Psoas muscle (tissue), 8 donors: ENCODE data around the gene WT1. TPM values are rescaled to one million over a fixed set of nuclear protein-coding genes. Genes with fewer than 3 reads are reported as not detected.

Experiments
- ATAC-seq, 4 donors: fragments of 200-7000 bp; cut with Tn5 transposase; one replicate each; pipeline ENCODE4 v1.9.1; 2020; ENCODE audit warnings: moderate library complexity in 3 of 4, mild to moderate bottlenecking in 2 of 4
- DNase-seq, 2 donors: peaks; one replicate each; pipeline ENCODE4 v3.0.0-alpha.2; 2020
- H3K27ac ChIP-seq: fragments of 200-600 bp; one replicate; pipeline ENCODE4 v1.8.0; 2022
- H3K27me3 ChIP-seq, 3 donors: fragments of 200-600 bp in 1 of 3; one replicate each; pipeline versions ENCODE4 v1.6.1 to v1.8.0; 2013 to 2022; ENCODE audit warnings: low read length in 2 of 3, mild to moderate bottlenecking in 2 of 3, moderate library complexity in 1 of 3; ENCODE audit not compliant: insufficient read depth in 3 of 3
- H3K36me3 ChIP-seq, 2 donors: fragments of 200-600 bp in 1 of 2; one replicate each; pipeline versions ENCODE4 v1.6.1 to v1.8.0; 2013 to 2022; ENCODE audit warnings: low read depth in 1 of 2, mild to moderate bottlenecking in 1 of 2, moderate library complexity in 1 of 2; ENCODE audit not compliant: insufficient read depth in 1 of 2
- H3K4me1 ChIP-seq: fragments of 200-600 bp; one replicate; pipeline ENCODE4 v1.8.0; 2022
- H3K4me3 ChIP-seq: fragments of 200-600 bp; one replicate; pipeline ENCODE4 v1.8.0; 2022; ENCODE audit warnings: mild to moderate bottlenecking
- H3K9me3 ChIP-seq: fragments of 200-600 bp; one replicate; pipeline ENCODE4 v1.8.0; 2022
- CTCF ChIP-seq: fragments of 200-600 bp; IDR thresholded peaks from one replicate; pipeline ENCODE4 v1.8.0; 2022; ENCODE audit warnings: antibody characterized with exemption
- WGBS, 3 donors: extraction: QIAGEN DNeasy Blood & Tissue Kit; methylation state at CpG; one replicate each; pipeline versions ENCODE4 v1.1.6 to v1.1.7; 2013; 5-methylcytosine and 5-hydroxymethylcytosine counted together
- intact Hi-C, 2 donors: fragments of 100-400 bp; cut with DNase I; formaldehyde crosslinking; loops; one replicate each; pipeline versions ENCODE4 v1.11.0 to v1.14.2; 2022
- polyA plus RNA-seq, 3 donors: library from polyadenylated mRNA; stranded (reverse); fragments of 200-250 nt; gene quantifications; one replicate each; pipeline ENCODE4 v1.2.3, GENCODE V29; 2013
- total RNA-seq, 4 donors: library from RNA; stranded (reverse); fragmentation: NEBNext Ultra II Directional in 2 of 4; extraction: Animal tissue kit (Norgen Biotek cat#: 25700) in 2 of 4; gene quantifications; one replicate each; pipeline versions ENCODE4 v1.2.1 to v1.2.4, GENCODE V29; 2021 to 2023
- donor health status: healthy with polysubstance abuse.
- donor health status: DM: no; HTN: no; CAD: no; lungs with moderate emphysema.
- donor health status: Bipolar disorder and iron deficiency.
- donor health status: healthy.
- donor health status: DM: yes; HTN: yes; CAD: no.
- donor health status: DM: no; HTN: no; CAD: no.
- donor health status: DM: no; HTN: no; CAD: no.
- donor health status: DM: yes; HTN: yes; CAD: no.

The WT1 gene
- total and polyA plus RNA-seq, 7 donors, result 0.03 to 1.5 (median 0.21) TPM; not detected in 2

GRCh38 chr11:32365192-32365591 lies 70.1 kb downstream of the WT1 start:
- DNase-seq (no peak), ATAC-seq (no peak)
- no peak overlapping the region for H3K27ac ChIP-seq
- intact Hi-C loops, result no loop called here
- no peaks in the 10 kb centered on the region for H3K36me3 ChIP-seq
- no peaks in the 10 kb centered on the region for H3K9me3 ChIP-seq
- WGBS, 3 donors, result 78 to 81% (median 78%) methylated on average over 4 of the region's 4 CpGs
- H3K4me1 ChIP-seq, result no peaks in the 10 kb centered on the region
- no peaks in the 10 kb centered on the region for H3K27me3 ChIP-seq
- no peak overlapping the region for H3K4me3 ChIP-seq
- no peak for TF ChIP-seq CTCF

DNA sequence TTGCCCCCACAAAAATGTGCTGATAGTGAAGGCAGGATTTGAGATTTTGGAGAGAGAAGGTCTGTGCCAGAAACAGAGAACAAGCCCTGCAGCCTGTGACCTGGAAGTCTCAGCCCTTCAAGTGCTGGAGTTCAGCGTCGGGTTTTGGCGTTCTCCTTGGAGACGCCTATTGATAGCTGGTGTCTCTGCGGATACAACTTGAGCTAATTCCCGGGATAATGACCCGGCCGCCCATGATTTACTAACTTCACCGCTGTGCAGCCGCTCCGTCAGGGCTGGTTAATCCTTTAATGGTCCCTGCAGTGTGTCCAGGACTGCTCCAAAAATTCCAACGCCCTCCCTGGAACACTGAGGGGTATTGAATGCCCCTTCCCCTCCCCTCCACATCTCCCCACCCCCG lies 76.6 kb downstream of the WT1 start:
- intact Hi-C loops, result no loop called here
- H3K4me1 ChIP-seq, result no peaks in the 10 kb centered on the region
- H3K27me3 ChIP-seq, result peaks cover 0 to 3% (median 0%) of the 10 kb centered on the region in 3 donors
- DNase-seq, result no peak
- TF ChIP-seq CTCF, result no peak
- H3K36me3 ChIP-seq, result no peaks in the 10 kb centered on the region
- no peak overlapping the region for H3K27ac ChIP-seq
- ATAC-seq, result no peak
- H3K4me3 ChIP-seq, result no peak overlapping the region
- H3K9me3 ChIP-seq, result no peaks in the 10 kb centered on the region
- 7 to 9% (median 8%) methylated on average over 13 of the region's 13 CpGs for WGBS, 3 donors

DNA sequence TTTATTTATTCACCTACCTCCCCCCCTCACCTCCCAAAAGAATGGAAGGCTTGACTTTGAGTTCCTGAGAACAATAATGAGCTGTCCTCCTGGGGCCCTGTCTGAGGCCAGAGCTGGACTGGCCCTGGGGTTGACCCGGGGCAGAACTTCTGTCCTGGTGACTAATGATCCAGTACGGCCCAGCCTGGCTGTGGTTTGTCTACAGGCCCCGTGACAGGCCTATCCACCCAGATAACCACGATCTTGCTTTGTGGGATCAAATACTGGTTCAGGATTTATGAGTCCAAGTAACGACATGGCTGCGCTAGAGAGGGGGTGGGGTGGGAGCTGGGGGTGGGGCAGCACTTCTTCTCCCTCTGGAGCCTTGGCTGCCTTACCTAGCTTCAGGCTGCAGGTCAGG lies 81.5 kb downstream of the WT1 start:
- intact Hi-C loops, result no loop called here
- H3K9me3 ChIP-seq, result no peaks in the 10 kb centered on the region
- no peaks in the 10 kb centered on the region for H3K27me3 ChIP-seq
- DNase-seq (no peak), ATAC-seq (no peak)
- no peaks in the 10 kb centered on the region for H3K4me1 ChIP-seq
- no peak overlapping the region for H3K27ac ChIP-seq
- 28 to 35% (median 30%) methylated on average over 6 of the region's 6 CpGs for WGBS, 3 donors
- no peak overlapping the region for H3K4me3 ChIP-seq
- H3K36me3 ChIP-seq, result no peaks in the 10 kb centered on the region
- TF ChIP-seq CTCF, result no peak

DNA sequence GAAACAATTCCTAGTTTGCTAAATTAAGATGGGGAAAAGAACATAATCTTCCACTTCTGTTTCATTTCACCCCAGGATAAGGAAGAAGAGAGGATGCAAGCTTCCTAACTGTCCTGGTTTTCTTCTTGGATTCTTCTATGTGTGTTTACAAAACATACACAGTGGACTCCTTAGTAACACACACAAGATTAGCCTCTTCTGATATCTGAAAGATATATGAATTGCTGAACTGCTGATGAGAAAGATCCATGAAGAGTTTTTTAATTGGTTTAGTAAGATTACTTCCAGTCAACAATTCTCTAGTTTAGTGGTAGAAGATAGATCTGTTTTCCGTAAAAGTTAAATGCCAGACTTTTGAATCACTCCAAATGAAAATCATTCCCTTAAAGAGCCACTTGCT lies 86.8 kb downstream of the WT1 start:
- 24 to 79% (median 32%) methylated on average over 1 of the region's 1 CpG for WGBS, 3 donors
- no peak for TF ChIP-seq CTCF
- Histone ChIP-seq H3K27ac (no peak overlapping the region), H3K4me3 (no peak overlapping the region), H3K4me1 (no peaks in the 10 kb centered on the region), H3K9me3 (no peaks in the 10 kb centered on the region), H3K27me3 (peaks cover 0 to 3% (median 1%) of the 10 kb centered on the region in 3 donors), H3K36me3 (no peaks in the 10 kb centered on the region)
- ATAC-seq (no peak), DNase-seq (no peak)
- intact Hi-C loops, result no loop called here

DNA sequence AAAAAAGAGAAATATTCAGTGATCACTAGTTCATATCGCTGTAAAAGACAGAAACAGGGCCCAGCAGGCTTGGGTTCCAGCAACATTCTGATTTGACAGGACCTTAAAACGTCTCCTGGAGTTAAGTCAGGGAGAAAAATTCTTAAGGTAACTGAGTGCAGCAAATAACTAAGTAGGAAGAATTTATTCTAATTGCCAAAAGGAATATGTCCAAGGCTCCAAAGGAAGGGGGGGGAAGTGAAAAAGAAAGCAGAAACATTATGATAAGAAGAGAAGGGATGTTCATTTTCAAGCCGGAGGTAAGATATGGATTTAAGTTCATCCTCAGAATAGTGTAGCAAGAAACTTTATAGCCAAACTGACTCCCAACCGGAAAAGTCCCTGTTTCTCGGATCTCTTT lies 90.4 kb downstream of the WT1 start:
- Histone ChIP-seq H3K36me3 (no peaks in the 10 kb centered on the region), H3K4me3 (no peak overlapping the region), H3K9me3 (no peaks in the 10 kb centered on the region), H3K27ac (no peak overlapping the region), H3K27me3 (peaks cover 0 to 3% (median 1%) of the 10 kb centered on the region in 3 donors), H3K4me1 (no peaks in the 10 kb centered on the region)
- no peak for DNase-seq
- no peak for ATAC-seq
- intact Hi-C loops, result no loop called here
- WGBS, 3 donors, result 26 to 40% (median 28%) methylated on average over 5 of the region's 5 CpGs
- TF ChIP-seq CTCF, result no peak
